GM12878 (cell line): ENCODE data around the gene NGFR. TPM values are rescaled to one million over a fixed set of nuclear protein-coding genes. Genes with fewer than 3 reads are reported as not detected.

Experiments used
- ASH2L ChIP-seq: fragments of 300-600, 200-600 bp; sonication (generic); IDR thresholded peaks from 2 replicates; pipeline ENCODE4 v1.6.1; 2017; ENCODE audit warnings: low read depth, mild to moderate bottlenecking, borderline replicate concordance
- BACH1 ChIP-seq: fragments of 450-650 bp; IDR thresholded peaks from 2 replicates; pipeline ENCODE4 v1.6.1; 2017; ENCODE audit warnings: mild to moderate bottlenecking, borderline replicate concordance
- CBX5 ChIP-seq: sonication (generic); IDR thresholded peaks from 2 replicates; pipeline ENCODE4 v1.6.1; 2016; ENCODE audit warnings: low read depth, moderate library complexity, mild to moderate bottlenecking, inconsistent platforms
- DPF2 ChIP-seq: fragments of 450-650 bp; IDR thresholded peaks from 2 replicates; pipeline ENCODE4 v1.6.1; 2017; ENCODE audit warnings: mild to moderate bottlenecking
- E2F4 ChIP-seq: IDR thresholded peaks from 2 replicates; pipeline ENCODE4 v1.6.1; 2012; ENCODE audit warnings: low read depth, low read length, improper control_type of control experiment
- ETV6 ChIP-seq, 2 experiments: fragments of 450-650 bp in 1 of 2; IDR thresholded peaks in 1 of 2; conservative IDR thresholded peaks in 1 of 2; 2 replicates each; pipeline ENCODE4 v1.6.1; 2014; ENCODE audit warnings: antibody characterized with exemption in 1 of 2, borderline replicate concordance in 1 of 2, low read depth in 1 of 2, mild to moderate bottlenecking in 1 of 2, moderate library complexity in 1 of 2
- GATAD2B ChIP-seq: fragments of 450-650 bp; conservative IDR thresholded peaks from 2 replicates; pipeline ENCODE4 v1.6.1; 2017; ENCODE audit warnings: low read depth, mild to moderate bottlenecking, moderate library complexity
- HCFC1 ChIP-seq: fragments of 150-350 bp; IDR thresholded peaks from 2 replicates; pipeline ENCODE4 v1.6.1; 2014; ENCODE audit warnings: low read length
- HDAC2 ChIP-seq: fragments of 200-600 bp; sonication (generic); IDR thresholded peaks from 2 replicates; pipeline ENCODE4 v1.6.1; 2017
- IKZF2 ChIP-seq, 2 experiments: fragments of 450-650 bp; IDR thresholded peaks; 2 replicates each; pipeline ENCODE4 v1.6.1; 2017; ENCODE audit warnings: mild to moderate bottlenecking in 2 of 2, moderate library complexity in 2 of 2
- MTA3 ChIP-seq: IDR thresholded peaks from 2 replicates; pipeline ENCODE4 v1.6.1; 2012; ENCODE audit warnings: low read length, inconsistent platforms, borderline replicate concordance
- NFIC ChIP-seq: IDR thresholded peaks from 2 replicates; pipeline ENCODE4 v1.6.1; 2012; ENCODE audit warnings: low read depth, mild to moderate bottlenecking, inconsistent platforms, low read length, moderate library complexity
- PAX5 ChIP-seq: IDR thresholded peaks from 2 replicates; pipeline ENCODE4 v1.6.1; 2011; ENCODE audit warnings: low read depth, low read length, borderline replicate concordance
- RCOR1 ChIP-seq: conservative IDR thresholded peaks from 2 replicates; pipeline ENCODE4 v1.6.1; 2012; ENCODE audit warnings: low read depth, low read length, improper control_type of control experiment
- RUNX3 ChIP-seq: IDR thresholded peaks from 2 replicates; pipeline ENCODE4 v1.6.1; 2012; ENCODE audit warnings: low read length, inconsistent platforms
- SPI1 ChIP-seq: IDR thresholded peaks from 2 replicates; pipeline ENCODE4 v1.6.1; 2011; ENCODE audit warnings: low read depth, mild to moderate bottlenecking, low read length, moderate library complexity, borderline replicate concordance; ENCODE audit not compliant: insufficient read depth
- SRF ChIP-seq, 2 experiments: IDR thresholded peaks; 2 replicates each; pipeline ENCODE4 v1.6.1; 2011; ENCODE audit warnings: low read depth in 2 of 2, low read length in 2 of 2, mild to moderate bottlenecking in 1 of 2, moderate library complexity in 1 of 2
- STAT3 ChIP-seq: IDR thresholded peaks from 2 replicates; pipeline ENCODE4 v1.6.1; 2011; ENCODE audit warnings: low read depth, low read length, improper control_type of control experiment
- USF1 ChIP-seq: IDR thresholded peaks from 2 replicates; pipeline ENCODE4 v1.6.1; 2011; ENCODE audit warnings: borderline replicate concordance, low read depth, mild to moderate bottlenecking, moderate library complexity, mixed read lengths, low read length; ENCODE audit not compliant: insufficient read depth; ENCODE audit errors: extremely low read length
- YBX1 ChIP-seq: fragments of 450-650 bp; IDR thresholded peaks from 2 replicates; pipeline ENCODE4 v1.6.1; 2016; ENCODE audit warnings: antibody characterized with exemption
- ZNF24 ChIP-seq: fragments of 450-650 bp; IDR thresholded peaks from 2 replicates; pipeline ENCODE4 v1.6.1; 2017; ENCODE audit warnings: antibody characterized with exemption, mild to moderate bottlenecking
- polyA plus RNA-seq, 11 experiments: library from polyadenylated mRNA; depleted of rRNA in 4 of 11; unstranded in 6 of 11; stranded (reverse) in 5 of 11; fragments of >200 nt; fragmentation: Nextera tagmentation in 4 of 11; fragmentation: Illumina TruSeq in 1 of 11; extraction: Ambion mirVana in 4 of 11; extraction: Trizol in 1 of 11; gene quantifications; 1 replicate in 1 of 11; 2 replicates in 10 of 11; pipeline versions ENCODE4 v1.2.1 to v1.2.3, GENCODE V29; 2011 to 2016; ENCODE audit warnings: inconsistent platforms in 2 of 11, missing spikeins in 2 of 11, low read depth in 1 of 11
- total RNA-seq, 4 experiments: library from RNA; depleted of rRNA in 3 of 4; stranded (reverse); fragments of >200 nt in 3 of 4; fragmentation: Illumina TruSeq in 1 of 4; extraction: Trizol in 1 of 4; gene quantifications; 2 replicates each; pipeline versions ENCODE4 v1.2.1 to v1.2.3, GENCODE V29; 2013 to 2021
- TF ChIP-seq, protein P1 (sequence below), 3 experiments: IDR thresholded peaks in 2 of 3; conservative IDR thresholded peaks in 1 of 3; 2 replicates each; pipeline ENCODE4 v1.5.1; 2011; ENCODE audit warnings: low read depth in 3 of 3, low read length in 3 of 3, mild to moderate bottlenecking in 3 of 3, control low read depth in 2 of 3, moderate library complexity in 2 of 3, inconsistent platforms in 1 of 3, mixed read lengths in 1 of 3; ENCODE audit not compliant: control insufficient read depth in 2 of 3, insufficient read depth in 1 of 3; ENCODE audit errors: extremely low read depth in 1 of 3
- TF ChIP-seq, protein P2 (sequence below): IDR thresholded peaks from 2 replicates; pipeline ENCODE4 v1.6.1; 2011; ENCODE audit warnings: low read depth, mild to moderate bottlenecking, low read length, moderate library complexity, borderline replicate concordance; ENCODE audit errors: extremely low read depth
- TF ChIP-seq, protein P3 (sequence below): fragments of 450-650 bp; IDR thresholded peaks from 2 replicates; pipeline ENCODE4 v1.6.1; 2016; ENCODE audit warnings: mild to moderate bottlenecking

Gene NGFR
- total and polyA plus RNA-seq, 10 of the 15 experiments (the other 5 are each of a cell fraction or from before 2014, with no cell fraction given): 0.05 to 0.28 (median 0.08) TPM; not detected in 1

- TF ChIP-seq, protein P1, sequence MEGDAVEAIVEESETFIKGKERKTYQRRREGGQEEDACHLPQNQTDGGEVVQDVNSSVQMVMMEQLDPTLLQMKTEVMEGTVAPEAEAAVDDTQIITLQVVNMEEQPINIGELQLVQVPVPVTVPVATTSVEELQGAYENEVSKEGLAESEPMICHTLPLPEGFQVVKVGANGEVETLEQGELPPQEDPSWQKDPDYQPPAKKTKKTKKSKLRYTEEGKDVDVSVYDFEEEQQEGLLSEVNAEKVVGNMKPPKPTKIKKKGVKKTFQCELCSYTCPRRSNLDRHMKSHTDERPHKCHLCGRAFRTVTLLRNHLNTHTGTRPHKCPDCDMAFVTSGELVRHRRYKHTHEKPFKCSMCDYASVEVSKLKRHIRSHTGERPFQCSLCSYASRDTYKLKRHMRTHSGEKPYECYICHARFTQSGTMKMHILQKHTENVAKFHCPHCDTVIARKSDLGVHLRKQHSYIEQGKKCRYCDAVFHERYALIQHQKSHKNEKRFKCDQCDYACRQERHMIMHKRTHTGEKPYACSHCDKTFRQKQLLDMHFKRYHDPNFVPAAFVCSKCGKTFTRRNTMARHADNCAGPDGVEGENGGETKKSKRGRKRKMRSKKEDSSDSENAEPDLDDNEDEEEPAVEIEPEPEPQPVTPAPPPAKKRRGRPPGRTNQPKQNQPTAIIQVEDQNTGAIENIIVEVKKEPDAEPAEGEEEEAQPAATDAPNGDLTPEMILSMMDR (IDR thresholded peaks at IDR 0.05 in 2 of 3, conservative IDR thresholded peaks at IDR 0.05 in 1 of 3; ENCODE audit: control insufficient read depth in 2 of 3, extremely low read depth in 1 of 3, insufficient read depth in 1 of 3, low read depth in 3 of 3, low read length in 3 of 3): no peak
- TF ChIP-seq HDAC2 (no peak), USF1 (peak; percentile 82), STAT3 (no peak), YBX1 (no peak), NFIC (peak; percentile 85), GATAD2B (peak; percentile 71), CBX5 (no peak), DPF2 (peak; percentile 88), PAX5 (peak; percentile 90), ETV6 (conservative IDR thresholded peaks at IDR 0.05 in 1 of 2, IDR thresholded peaks at IDR 0.05 in 1 of 2; ENCODE audit: borderline replicate concordance in 1 of 2, low read depth in 1 of 2) (peak in 1 of 2 experiments; percentile 51; a peak in 1 of 4 replicates), ZNF24 (no peak), SRF (IDR thresholded peaks at IDR 0.05; ENCODE audit: low read depth in 2 of 2, low read length in 2 of 2) (no peak), RUNX3 (peak; percentile 96), ASH2L (no peak), HCFC1 (no peak), BACH1 (0 out of 2 replicates have a peak, but pooled peaks have one; percentile 30), IKZF2 (IDR thresholded peaks at IDR 0.05) (peak; percentile 97), E2F4 (no peak), MTA3 (peak; percentile 68; the same call in 1 of the 2 replicates), SPI1 (peak; percentile 49; the same call in 1 of the 2 replicates), RCOR1 (no peak)
- TF ChIP-seq, protein P2, sequence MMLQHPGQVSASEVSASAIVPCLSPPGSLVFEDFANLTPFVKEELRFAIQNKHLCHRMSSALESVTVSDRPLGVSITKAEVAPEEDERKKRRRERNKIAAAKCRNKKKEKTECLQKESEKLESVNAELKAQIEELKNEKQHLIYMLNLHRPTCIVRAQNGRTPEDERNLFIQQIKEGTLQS: no peak
- TF ChIP-seq, protein P3, sequence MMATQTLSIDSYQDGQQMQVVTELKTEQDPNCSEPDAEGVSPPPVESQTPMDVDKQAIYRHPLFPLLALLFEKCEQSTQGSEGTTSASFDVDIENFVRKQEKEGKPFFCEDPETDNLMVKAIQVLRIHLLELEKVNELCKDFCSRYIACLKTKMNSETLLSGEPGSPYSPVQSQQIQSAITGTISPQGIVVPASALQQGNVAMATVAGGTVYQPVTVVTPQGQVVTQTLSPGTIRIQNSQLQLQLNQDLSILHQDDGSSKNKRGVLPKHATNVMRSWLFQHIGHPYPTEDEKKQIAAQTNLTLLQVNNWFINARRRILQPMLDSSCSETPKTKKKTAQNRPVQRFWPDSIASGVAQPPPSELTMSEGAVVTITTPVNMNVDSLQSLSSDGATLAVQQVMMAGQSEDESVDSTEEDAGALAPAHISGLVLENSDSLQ: no peak
Observed at GRCh38 chr17:49515196-49515770, 20.2 kb downstream of the NGFR start (continued).
